H9 (cell line): ENCODE measurements around the gene IFNK. TPM values are rescaled to one million over a fixed set of nuclear protein-coding genes. Genes with fewer than 3 reads are reported as not detected.

ENCODE experiments used
- DNase-seq: peaks from one replicate; pipeline ENCODE4 v3.0.0-alpha.2; 2017
- H2AFZ ChIP-seq: one replicate; pipeline ENCODE4 v1.6.1; 2013; ENCODE audit warnings: mild to moderate bottlenecking, low read length, control low read depth, moderate library complexity
- H2AK5ac ChIP-seq: 2 replicates; pipeline ENCODE4 v1.6.1; 2013; ENCODE audit warnings: low read length, control low read depth, mixed read lengths; ENCODE audit not compliant: insufficient read length
- H2BK120ac ChIP-seq: one replicate; pipeline ENCODE4 v1.6.1; 2013; ENCODE audit warnings: low read depth, mild to moderate bottlenecking, low read length, control low read depth, inconsistent platforms; ENCODE audit not compliant: poor library complexity, severe bottlenecking
- H2BK12ac ChIP-seq: 2 replicates; pipeline ENCODE4 v1.6.1; 2013; ENCODE audit warnings: low read length, control low read depth, mixed read lengths, low read depth; ENCODE audit not compliant: insufficient read length
- H2BK15ac ChIP-seq: 2 replicates; pipeline ENCODE4 v1.6.1; 2013; ENCODE audit warnings: low read depth, low read length, control low read depth
- H2BK20ac ChIP-seq: one replicate; pipeline ENCODE4 v1.6.1; 2013; ENCODE audit warnings: low read depth, mild to moderate bottlenecking, low read length, control low read depth, inconsistent platforms; ENCODE audit not compliant: poor library complexity, severe bottlenecking
- H2BK5ac ChIP-seq: 2 replicates; pipeline ENCODE4 v1.6.1; 2013; ENCODE audit warnings: low read length, control low read depth, mixed read lengths; ENCODE audit not compliant: insufficient read length
- H3K14ac ChIP-seq: 2 replicates; pipeline ENCODE4 v1.6.1; 2013; ENCODE audit warnings: low read length, control low read depth; ENCODE audit not compliant: insufficient read depth
- H3K18ac ChIP-seq: 2 replicates; pipeline ENCODE4 v1.6.1; 2013; ENCODE audit warnings: low read depth, mild to moderate bottlenecking, mixed read lengths, low read length, control low read depth; ENCODE audit not compliant: insufficient read length
- H3K23ac ChIP-seq: 2 replicates; pipeline ENCODE4 v1.6.1; 2013; ENCODE audit warnings: low read length, control low read depth, mixed read lengths, low read depth; ENCODE audit not compliant: insufficient read length
- H3K23me2 ChIP-seq: 2 replicates; pipeline ENCODE4 v1.6.1; 2013; ENCODE audit warnings: low read depth, mild to moderate bottlenecking, mixed read lengths, low read length, control low read depth; ENCODE audit not compliant: insufficient read length, poor library complexity, severe bottlenecking
- H3K27ac ChIP-seq: 2 replicates; pipeline ENCODE4 v1.5.1; 2013; ENCODE audit warnings: low read length, control low read depth, mixed read lengths, low read depth; ENCODE audit not compliant: insufficient read length
- H3K27me3 ChIP-seq: 2 replicates; pipeline ENCODE4 v1.6.1; 2013; ENCODE audit warnings: low read length, control low read depth, inconsistent platforms; ENCODE audit not compliant: insufficient read depth
- H3K4ac ChIP-seq: 2 replicates; pipeline ENCODE4 v1.6.1; 2013; ENCODE audit warnings: low read depth, mild to moderate bottlenecking, control low read depth, inconsistent platforms, low read length, moderate library complexity
- H3K4me1 ChIP-seq: 2 replicates; pipeline ENCODE4 v1.6.1; 2013; ENCODE audit warnings: low read length, control low read depth, inconsistent platforms; ENCODE audit not compliant: insufficient read depth
- H3K4me2 ChIP-seq: 2 replicates; pipeline ENCODE4 v1.6.1; 2013; ENCODE audit warnings: low read length, control low read depth, mixed read lengths; ENCODE audit not compliant: insufficient read length, insufficient read depth
- H3K56ac ChIP-seq: 2 replicates; pipeline ENCODE4 v1.6.1; 2013; ENCODE audit warnings: low read depth, mild to moderate bottlenecking, mixed read lengths, low read length, control low read depth; ENCODE audit not compliant: insufficient read length
- H3K79me1 ChIP-seq: 2 replicates; pipeline ENCODE4 v1.6.1; 2013; ENCODE audit warnings: low read depth, mild to moderate bottlenecking, moderate library complexity, low read length, control low read depth, inconsistent platforms; ENCODE audit not compliant: insufficient read depth, poor library complexity, severe bottlenecking
- H3K79me2 ChIP-seq: 2 replicates; pipeline ENCODE4 v1.6.1; 2013; ENCODE audit warnings: low read length, control low read depth, inconsistent platforms; ENCODE audit not compliant: insufficient read depth
- H3K9ac ChIP-seq: 2 replicates; pipeline ENCODE4 v1.6.1; 2013; ENCODE audit warnings: low read length, control low read depth, mixed read lengths; ENCODE audit not compliant: insufficient read length; ENCODE audit errors: extremely low read depth
- H3K9me3 ChIP-seq: one replicate; pipeline ENCODE4 v1.6.1; 2013; ENCODE audit warnings: low read depth, low read length, inconsistent platforms; ENCODE audit not compliant: control insufficient read depth
- H3T11ph ChIP-seq: one replicate; pipeline ENCODE4 v1.6.1; 2013; ENCODE audit warnings: mild to moderate bottlenecking, low read length, control low read depth, inconsistent platforms
- H4K20me1 ChIP-seq: one replicate; pipeline ENCODE4 v1.6.1; 2013; ENCODE audit not compliant: control insufficient read depth, insufficient read length, insufficient read depth
- H4K5ac ChIP-seq: 2 replicates; pipeline ENCODE4 v1.6.1; 2013; ENCODE audit warnings: low read depth, mild to moderate bottlenecking, mixed read lengths, low read length, control low read depth; ENCODE audit not compliant: insufficient read length
- H4K8ac ChIP-seq: replicated peaks from 2 replicates; pipeline ENCODE4 v1.6.1; 2013; ENCODE audit warnings: low read length, control low read depth, mixed read lengths, low read depth; ENCODE audit not compliant: insufficient read length
- H4K91ac ChIP-seq: 2 replicates; pipeline ENCODE4 v1.6.1; 2013; ENCODE audit warnings: low read depth, mild to moderate bottlenecking, moderate library complexity, mixed read lengths, low read length, control low read depth; ENCODE audit not compliant: insufficient read length
- H3K27ac Mint-ChIP-seq, 3 experiments: 2 replicates in 2 of 3; 3 replicates in 1 of 3; pipeline ENCODE4 v1.8.0; 2020 to 2021; ENCODE audit warnings: mixed read lengths in 3 of 3, mild to moderate bottlenecking in 1 of 3, moderate library complexity in 1 of 3
- H3K27me3 Mint-ChIP-seq: 2 replicates; pipeline ENCODE4 v1.8.0; 2021; ENCODE audit warnings: low read depth, mild to moderate bottlenecking, moderate library complexity, mixed read lengths
- H3K36me3 Mint-ChIP-seq, 3 experiments: 2 replicates in 2 of 3; 3 replicates in 1 of 3; pipeline ENCODE4 v1.8.0; 2020 to 2021; ENCODE audit warnings: low read depth in 3 of 3, mixed read lengths in 3 of 3; ENCODE audit not compliant: insufficient read depth in 1 of 3
- H3K4me1 Mint-ChIP-seq, 2 experiments: 2 replicates each; pipeline ENCODE4 v1.8.0; 2020; ENCODE audit warnings: mixed read lengths in 2 of 2
- H3K4me3 Mint-ChIP-seq, 2 experiments: 2 replicates in 1 of 2; 3 replicates in 1 of 2; pipeline ENCODE4 v1.8.0; 2020 to 2021; ENCODE audit warnings: mild to moderate bottlenecking in 2 of 2, mixed read lengths in 2 of 2, moderate library complexity in 1 of 2
- H3K9me3 Mint-ChIP-seq, 2 experiments: 2 replicates in 1 of 2; 3 replicates in 1 of 2; pipeline ENCODE4 v1.8.0; 2020; ENCODE audit warnings: mild to moderate bottlenecking in 2 of 2, mixed read lengths in 2 of 2, moderate library complexity in 1 of 2
- CTCF ChIP-seq: fragments of 200-600 bp; sonication (generic); conservative IDR thresholded peaks from 3 replicates; pipeline ENCODE4 v1.8.0; 2021; ENCODE audit warnings: antibody characterized with exemption, mild to moderate bottlenecking
- total RNA-seq: library from RNA; stranded (reverse); gene quantifications from 2 replicates; pipeline ENCODE4 v1.2.1, GENCODE V29; 2021

IFNK gene
- total RNA-seq, 1 experiment from 2014 or later = not detected

GRCh38 chr9:27504259-27504658 is 19.8 kb upstream of the IFNK start:
- H3K79me2 ChIP-seq = no peaks in the 10 kb centered on the region
- no peak overlapping the region for H3K4ac ChIP-seq
- Mint-ChIP-seq H3K4me3 (no peak overlapping the region), H3K9me3 (peaks cover 2 to 8% of the 10 kb centered on the region in 2 experiments; a peak in 2 of 5 replicates), H3K27ac (no peak overlapping the region), H3K4me1 (peaks cover 22 to 33% of the 10 kb centered on the region in 2 experiments), H3K27me3 (no peaks in the 10 kb centered on the region), H3K36me3 (peaks cover 13 to 17% (median 14%) of the 10 kb centered on the region in 3 experiments)
- H3T11ph ChIP-seq = no peak overlapping the region
- H3K4me2 ChIP-seq = no peak overlapping the region
- no peak overlapping the region for H2BK20ac ChIP-seq
- H2BK15ac ChIP-seq = no peak overlapping the region
- no peaks in the 10 kb centered on the region for H3K79me1 ChIP-seq
- H3K4me1 ChIP-seq = peaks cover 3% of the 10 kb centered on the region; the same call in 1 of the 2 replicates
- no peaks in the 10 kb centered on the region for H3K27me3 ChIP-seq
- no peak overlapping the region for H2AFZ ChIP-seq
- DNase-seq = no peak
- no peak overlapping the region for H2BK5ac ChIP-seq
- H4K8ac ChIP-seq = no peak overlapping the region
- H2BK120ac ChIP-seq = no peak overlapping the region
- no peak overlapping the region for H3K14ac ChIP-seq
- no peak overlapping the region for H3K18ac ChIP-seq
- no peak overlapping the region for H3K27ac ChIP-seq
- no peak overlapping the region for H2AK5ac ChIP-seq
- H3K56ac ChIP-seq = no peak overlapping the region
- TF ChIP-seq CTCF = no peak
- H4K5ac ChIP-seq = no peak overlapping the region
- H2BK12ac ChIP-seq = no peak overlapping the region
- no peaks in the 10 kb centered on the region for H4K20me1 ChIP-seq
- H3K9me3 ChIP-seq = no peaks in the 10 kb centered on the region
- no peak overlapping the region for H3K23ac ChIP-seq
- no peak overlapping the region for H4K91ac ChIP-seq
- H3K9ac ChIP-seq = no peak overlapping the region
- H3K23me2 ChIP-seq = no peaks in the 10 kb centered on the region
